Left kidney (tissue), 2 donors: Measurements from ENCODE around the gene ERBB4. TPM values are rescaled to one million over a fixed set of nuclear protein-coding genes. Genes with fewer than 3 reads are reported as not detected.
"Not testable (repeated sequence)": the region's sequence is repeated elsewhere in the genome, so short reads cannot be mapped to it uniquely, and the experiment has no call there.

ENCODE experiments used
- DNase-seq: peaks from one replicate; pipeline ENCODE4 v3.0.0-alpha.2; 2013
- polyA plus RNA-seq: library from polyadenylated mRNA; unstranded; fragments of 120-200 nt; gene quantifications from one replicate; pipeline ENCODE4 v1.2.1, GENCODE V29; 2013; ENCODE audit not compliant: insufficient read length

ERBB4 gene
- polyA plus RNA-seq, 1 donor, result 58.8 TPM

GRCh38 chr2:212299333-212299732 lies 239.3 kb downstream of the ERBB4 start:
- DNase-seq, result no peak

- DNase-seq, result no peak
Observed at GRCh38 chr2:212295571-212295970, 243.0 kb downstream of the ERBB4 start.

- DNase-seq, result no peak
Observed at GRCh38 chr2:212294816-212295215, 243.8 kb downstream of the ERBB4 start.

GRCh38 chr2:212289301-212289700 lies 249.3 kb downstream of the ERBB4 start:
- DNase-seq, result no peak

GRCh38 chr2:212288308-212288707 lies 250.3 kb downstream of the ERBB4 start:
- DNase-seq, result no peak

GRCh38 chr2:212284166-212284565 lies 254.4 kb downstream of the ERBB4 start:
- DNase-seq, result no peak

- DNase-seq, result no peak
Observed at GRCh38 chr2:212282671-212283261, 255.8 kb downstream of the ERBB4 start.

- DNase-seq, result no peak
Observed at GRCh38 chr2:212276813-212277212, 261.8 kb downstream of the ERBB4 start.

- DNase-seq, result no peak
Observed at GRCh38 chr2:212274215-212274614, 264.4 kb downstream of the ERBB4 start.

GRCh38 chr2:212271583-212271982 lies 267.0 kb downstream of the ERBB4 start:
- no peak for DNase-seq

- no peak for DNase-seq
Observed at GRCh38 chr2:212269005-212269404, 269.6 kb downstream of the ERBB4 start.

- no peak for DNase-seq
Observed at GRCh38 chr2:212266297-212266696, 272.3 kb downstream of the ERBB4 start.

- no peak for DNase-seq
Observed at GRCh38 chr2:212265777-212266176, 272.8 kb downstream of the ERBB4 start.

GRCh38 chr2:212264187-212264586 lies 274.4 kb downstream of the ERBB4 start:
- DNase-seq, result no peak

- no peak for DNase-seq
Observed at GRCh38 chr2:212259226-212259625, 279.4 kb downstream of the ERBB4 start.

- no peak for DNase-seq
Observed at GRCh38 chr2:212254339-212254738, 284.3 kb downstream of the ERBB4 start.

- peak; percentile 14 for DNase-seq
Observed at GRCh38 chr2:212249451-212249850, 289.2 kb downstream of the ERBB4 start.

- DNase-seq, result no peak
Observed at GRCh38 chr2:212245880-212246279, 292.7 kb downstream of the ERBB4 start.

GRCh38 chr2:212242724-212243123 lies 295.9 kb downstream of the ERBB4 start:
- DNase-seq, result no peak

GRCh38 chr2:212238152-212238551 lies 300.4 kb downstream of the ERBB4 start:
- DNase-seq, result not testable (repeated sequence)

- DNase-seq, result peak; percentile 17
Observed at GRCh38 chr2:212237350-212238095, 301.1 kb downstream of the ERBB4 start.

GRCh38 chr2:212228743-212229171 lies 309.8 kb downstream of the ERBB4 start:
- no peak for DNase-seq

GRCh38 chr2:212227755-212228154 lies 310.8 kb downstream of the ERBB4 start:
- no peak for DNase-seq

- no peak for DNase-seq
Observed at GRCh38 chr2:212226114-212226513, 312.5 kb downstream of the ERBB4 start.
